Endothelial cell (in vitro differentiated cells): ENCODE measurements around the gene TBC1D22A. TPM values are rescaled to one million over a fixed set of nuclear protein-coding genes. Genes with fewer than 3 reads are reported as not detected.
"Not testable (repeated sequence)": the region's sequence is repeated elsewhere in the genome, so short reads cannot be mapped to it uniquely, and the experiment has no call there.

Source experiments
- DNase-seq: peaks from one replicate; pipeline ENCODE4 v3.0.0; 2021; ENCODE audit warnings: low spot score
- H3K27ac Mint-ChIP-seq: one replicate; pipeline ENCODE4 v1.8.0; 2021; ENCODE audit warnings: mixed read lengths, inconsistent platforms; ENCODE audit not compliant: unreplicated experiment
- H3K27me3 Mint-ChIP-seq: one replicate; pipeline ENCODE4 v1.8.0; 2021; ENCODE audit warnings: mild to moderate bottlenecking, moderate library complexity, mixed read lengths, inconsistent platforms; ENCODE audit not compliant: unreplicated experiment
- H3K36me3 Mint-ChIP-seq: one replicate; pipeline ENCODE4 v1.8.0; 2021; ENCODE audit warnings: mild to moderate bottlenecking, low read depth, mixed read lengths, inconsistent platforms; ENCODE audit not compliant: unreplicated experiment
- H3K4me1 Mint-ChIP-seq: one replicate; pipeline ENCODE4 v1.8.0; 2021; ENCODE audit warnings: mild to moderate bottlenecking, mixed read lengths, inconsistent platforms; ENCODE audit not compliant: unreplicated experiment
- H3K4me3 Mint-ChIP-seq: one replicate; pipeline ENCODE4 v1.8.0; 2021; ENCODE audit warnings: mild to moderate bottlenecking, mixed read lengths, inconsistent platforms; ENCODE audit not compliant: unreplicated experiment
- H3K9me3 Mint-ChIP-seq: one replicate; pipeline ENCODE4 v1.8.0; 2021; ENCODE audit warnings: mixed read lengths, inconsistent platforms; ENCODE audit not compliant: unreplicated experiment
- total RNA-seq: library from RNA; stranded (reverse); fragmentation: NEBNext Ultra II Directional; extraction: Animal tissue kit (Norgen Biotek cat#: 25700); gene quantifications from one replicate; pipeline ENCODE4 v1.2.1, GENCODE V29; 2021; ENCODE audit not compliant: unreplicated experiment
- TF ChIP-seq, protein P1 (sequence below): fragments of 200-600 bp; sonication (generic); IDR thresholded peaks from one replicate; pipeline ENCODE4 v1.5.0; 2021; ENCODE audit warnings: antibody characterized with exemption; ENCODE audit not compliant: unreplicated experiment

TBC1D22A gene
- total RNA-seq, 1 donor from 2014 or later, result 25.3 TPM

DNA sequence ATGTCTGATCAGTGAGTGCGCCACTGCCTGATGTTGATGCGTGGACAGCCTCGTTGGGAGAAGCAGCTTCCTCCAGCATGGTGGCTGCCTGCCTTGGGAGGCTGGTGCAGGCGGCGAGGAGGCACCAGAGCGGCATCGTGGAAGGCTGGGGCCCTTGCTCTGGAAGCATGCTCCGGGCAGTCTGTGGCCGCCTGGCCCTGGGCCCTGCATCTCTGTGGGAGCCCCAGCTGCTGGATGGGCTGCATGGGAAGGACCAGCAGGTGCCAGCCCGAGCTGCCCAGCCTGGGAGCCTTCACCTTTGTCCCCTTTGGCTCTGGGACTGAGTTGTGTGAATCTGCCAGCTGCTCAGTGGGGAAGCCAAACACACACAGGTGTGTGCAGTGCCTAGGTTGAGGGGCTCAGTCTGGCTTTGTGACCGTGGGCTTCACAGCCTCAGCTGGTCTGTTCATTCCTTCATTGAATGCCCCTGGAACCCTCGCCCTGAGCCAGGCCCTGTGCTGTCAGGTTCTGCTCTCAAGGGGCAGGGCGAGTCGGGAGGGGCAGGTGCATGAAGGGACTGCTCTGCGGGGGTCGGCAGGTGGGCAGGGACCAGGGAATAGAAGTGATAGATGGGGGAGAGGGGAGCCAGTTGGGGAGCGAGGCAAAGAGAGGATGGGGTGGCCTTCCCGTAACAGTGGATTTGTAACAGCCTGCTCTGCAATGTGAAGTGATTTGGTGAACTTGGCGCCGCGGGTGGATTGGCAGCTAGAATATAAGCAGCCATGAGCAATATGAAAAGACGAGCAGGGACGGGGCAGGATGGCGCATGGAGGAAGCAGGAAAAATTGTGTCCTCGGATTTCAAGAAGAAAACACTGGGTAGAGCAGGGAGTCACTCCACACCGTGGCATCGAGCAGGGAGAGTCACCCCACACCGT is 354.2 kb downstream of the TBC1D22A start:
- no peak for DNase-seq
- H3K36me3 Mint-ChIP-seq, result peaks cover 7% of the 10 kb centered on the region
- H3K27ac Mint-ChIP-seq, result no peak overlapping the region

DNA sequence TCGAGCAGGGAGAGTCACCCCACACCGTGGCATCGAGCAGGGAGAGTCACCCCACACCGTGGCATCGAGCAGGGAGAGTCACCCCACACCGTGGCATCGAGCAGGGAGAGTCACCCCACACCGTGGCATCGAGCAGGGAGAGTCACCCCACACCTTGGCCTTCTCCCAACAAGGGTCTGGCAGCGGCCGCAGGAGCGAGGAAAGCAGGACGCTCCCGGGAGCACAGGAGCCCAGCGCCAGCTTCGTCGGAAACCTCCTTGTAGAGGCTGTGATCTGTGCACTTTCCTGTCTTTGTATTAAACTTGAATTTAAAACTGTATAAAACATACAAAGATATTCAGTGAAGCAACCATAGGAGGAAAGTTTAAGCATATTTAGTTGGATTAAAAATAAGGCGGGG is 355.0 kb downstream of the TBC1D22A start:
- not testable (repeated sequence) for H3K4me1 Mint-ChIP-seq, H3K27ac Mint-ChIP-seq, H3K36me3 Mint-ChIP-seq, H3K4me3 Mint-ChIP-seq, DNase-seq, H3K9me3 Mint-ChIP-seq, H3K27me3 Mint-ChIP-seq

More for the DNA sequence above, 354.2 kb downstream of the TBC1D22A start:
- Mint-ChIP-seq H3K9me3 (no peaks in the 10 kb centered on the region), H3K27me3 (peaks cover 2% of the 10 kb centered on the region), H3K4me1 (no peaks in the 10 kb centered on the region), H3K4me3 (peak overlapping the region; percentile 29)
- TF ChIP-seq, protein P1, sequence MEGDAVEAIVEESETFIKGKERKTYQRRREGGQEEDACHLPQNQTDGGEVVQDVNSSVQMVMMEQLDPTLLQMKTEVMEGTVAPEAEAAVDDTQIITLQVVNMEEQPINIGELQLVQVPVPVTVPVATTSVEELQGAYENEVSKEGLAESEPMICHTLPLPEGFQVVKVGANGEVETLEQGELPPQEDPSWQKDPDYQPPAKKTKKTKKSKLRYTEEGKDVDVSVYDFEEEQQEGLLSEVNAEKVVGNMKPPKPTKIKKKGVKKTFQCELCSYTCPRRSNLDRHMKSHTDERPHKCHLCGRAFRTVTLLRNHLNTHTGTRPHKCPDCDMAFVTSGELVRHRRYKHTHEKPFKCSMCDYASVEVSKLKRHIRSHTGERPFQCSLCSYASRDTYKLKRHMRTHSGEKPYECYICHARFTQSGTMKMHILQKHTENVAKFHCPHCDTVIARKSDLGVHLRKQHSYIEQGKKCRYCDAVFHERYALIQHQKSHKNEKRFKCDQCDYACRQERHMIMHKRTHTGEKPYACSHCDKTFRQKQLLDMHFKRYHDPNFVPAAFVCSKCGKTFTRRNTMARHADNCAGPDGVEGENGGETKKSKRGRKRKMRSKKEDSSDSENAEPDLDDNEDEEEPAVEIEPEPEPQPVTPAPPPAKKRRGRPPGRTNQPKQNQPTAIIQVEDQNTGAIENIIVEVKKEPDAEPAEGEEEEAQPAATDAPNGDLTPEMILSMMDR, result no peak

DNA sequence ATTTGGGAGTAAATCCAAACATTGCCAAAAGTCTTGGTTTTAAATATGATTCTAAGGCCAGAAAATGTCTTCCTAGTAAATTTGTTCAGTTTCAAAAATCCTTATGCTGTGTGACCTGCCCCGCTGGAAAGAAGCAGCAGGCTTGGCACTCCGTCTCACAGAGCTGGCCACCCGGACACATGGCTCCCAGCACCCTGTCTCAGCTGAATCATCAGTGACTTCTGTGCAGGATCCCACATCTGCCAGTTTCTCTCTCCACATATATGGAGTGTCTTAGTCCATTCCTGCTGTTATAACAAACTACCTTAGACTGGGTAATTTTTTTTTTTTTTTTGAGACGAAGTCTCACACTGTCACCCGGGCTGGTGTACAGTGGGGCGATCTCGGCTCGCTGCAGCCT is 356.7 kb downstream of the TBC1D22A start:
- no peak for DNase-seq
- TF ChIP-seq, protein P1, result no peak
- no peaks in the 10 kb centered on the region for H3K9me3 Mint-ChIP-seq
- H3K27ac Mint-ChIP-seq, result no peak overlapping the region
- peaks cover 10% of the 10 kb centered on the region for H3K27me3 Mint-ChIP-seq
- peaks cover 7% of the 10 kb centered on the region for H3K36me3 Mint-ChIP-seq
- no peak overlapping the region for H3K4me3 Mint-ChIP-seq
- no peaks in the 10 kb centered on the region for H3K4me1 Mint-ChIP-seq

DNA sequence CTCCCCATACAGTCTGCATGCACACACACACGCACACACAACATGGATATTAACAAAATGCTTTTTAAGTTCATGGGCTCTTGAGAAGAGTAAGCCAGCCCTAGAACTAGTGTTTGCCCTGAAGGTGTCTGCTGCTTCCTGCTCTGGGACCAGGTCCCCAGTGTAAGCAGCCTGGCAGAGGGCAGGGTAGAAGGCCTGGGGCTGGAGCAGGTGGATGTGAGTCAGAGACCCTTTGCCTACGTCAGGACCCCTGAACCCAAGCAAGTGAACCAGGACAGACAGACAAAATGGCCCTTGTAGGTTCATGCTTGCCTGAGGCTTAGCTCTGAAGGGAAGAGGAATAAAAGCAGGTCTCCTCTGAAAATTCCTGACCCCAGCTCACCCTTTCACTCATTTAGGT is 357.9 kb downstream of the TBC1D22A start:
- no peak overlapping the region for H3K4me3 Mint-ChIP-seq
- no peak for DNase-seq
- H3K9me3 Mint-ChIP-seq, result no peaks in the 10 kb centered on the region
- H3K27me3 Mint-ChIP-seq, result peaks cover 11% of the 10 kb centered on the region
- TF ChIP-seq, protein P1, result no peak
- H3K27ac Mint-ChIP-seq, result no peak overlapping the region
- H3K36me3 Mint-ChIP-seq, result peaks cover 7% of the 10 kb centered on the region
- peaks cover 2% of the 10 kb centered on the region for H3K4me1 Mint-ChIP-seq

DNA sequence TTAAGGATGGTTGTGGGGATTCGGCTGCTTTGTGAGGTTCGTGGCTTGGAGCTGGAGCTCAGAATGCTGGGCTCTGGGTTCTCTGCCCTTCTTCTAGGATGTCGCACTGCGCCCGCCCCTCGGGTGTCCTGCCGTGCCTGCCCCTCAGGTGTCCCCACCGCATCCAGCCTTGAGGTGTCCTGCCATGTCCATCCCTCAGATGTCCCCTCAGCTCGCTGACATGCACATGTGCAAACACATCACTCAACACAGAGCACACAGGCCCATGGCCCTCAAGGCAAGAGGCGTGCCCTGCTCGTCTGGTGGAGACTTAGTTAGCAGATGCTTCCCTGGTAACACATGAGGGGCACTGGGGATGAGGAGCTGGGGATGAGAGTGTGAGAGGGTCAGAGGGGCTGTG is 359.3 kb downstream of the TBC1D22A start:
- peaks cover 7% of the 10 kb centered on the region for H3K36me3 Mint-ChIP-seq
- TF ChIP-seq, protein P1, result no peak
- peaks cover 11% of the 10 kb centered on the region for H3K27me3 Mint-ChIP-seq
- no peak overlapping the region for H3K27ac Mint-ChIP-seq
- no peak for DNase-seq
- no peak overlapping the region for H3K4me3 Mint-ChIP-seq
- H3K9me3 Mint-ChIP-seq, result no peaks in the 10 kb centered on the region
- H3K4me1 Mint-ChIP-seq, result peaks cover 3% of the 10 kb centered on the region
